T-helper 2 cell treated with Interferon-gamma antibody and Interleukin-4, amounts not matched to agents 5 μg/mL and 100 μg/mL, for 36 hours (primary cell): Measurements from ENCODE around the gene ITSN2.

Experiments
- DNase-seq: peaks from one replicate; pipeline ENCODE4 v3.0.0; 2021; ENCODE audit warnings: low spot score
- H3K27ac Mint-ChIP-seq: one replicate; pipeline ENCODE4 v1.8.0; 2021; ENCODE audit warnings: mild to moderate bottlenecking, mixed read lengths
- H3K27me3 Mint-ChIP-seq: one replicate; pipeline ENCODE4 v1.8.0; 2021; ENCODE audit warnings: low read depth, mixed read lengths
- H3K36me3 Mint-ChIP-seq: one replicate; pipeline ENCODE4 v1.8.0; 2021; ENCODE audit warnings: low read depth, mixed read lengths
- H3K4me1 Mint-ChIP-seq: one replicate; pipeline ENCODE4 v1.8.0; 2021; ENCODE audit warnings: low read depth, mixed read lengths
- H3K4me3 Mint-ChIP-seq: one replicate; pipeline ENCODE4 v1.8.0; 2022; ENCODE audit warnings: mild to moderate bottlenecking, moderate library complexity, mixed read lengths
- H3K9me3 Mint-ChIP-seq: one replicate; pipeline ENCODE4 v1.8.0; 2021; ENCODE audit warnings: mixed read lengths

ITSN2 gene

GRCh38 chr2:24174851-24175277 is 185.5 kb downstream of the ITSN2 start, which contains the start of gene FAM228A:
Gene FAM228A, plus strand, starts transcription at chr2:24175053. Its CDS starts 428 bp downstream, at chr2:24175481.
- Mint-ChIP-seq H3K4me3 (no peak within 1 kb of the TSS), H3K4me1 (peaks cover 4% of the 10 kb centered on the region), H3K9me3 (no peaks in the 10 kb centered on the region), H3K27me3 (peaks cover 10% of the 10 kb centered on the region), H3K27ac (no peak within 1 kb of the TSS), H3K36me3 (no peaks in the 10 kb centered on the region)
- no peak for DNase-seq

GRCh38 chr2:24169023-24169422 is 191.3 kb downstream of the ITSN2 start:
- Mint-ChIP-seq H3K27me3 (peaks cover 6% of the 10 kb centered on the region), H3K4me1 (no peaks in the 10 kb centered on the region), H3K36me3 (no peaks in the 10 kb centered on the region), H3K9me3 (no peaks in the 10 kb centered on the region), H3K27ac (no peak overlapping the region), H3K4me3 (no peak overlapping the region)
- DNase-seq = no peak

- Mint-ChIP-seq H3K4me3 (no peak overlapping the region), H3K27me3 (peaks cover 3% of the 10 kb centered on the region), H3K4me1 (no peaks in the 10 kb centered on the region), H3K27ac (no peak overlapping the region), H3K36me3 (no peaks in the 10 kb centered on the region), H3K9me3 (peaks cover 4% of the 10 kb centered on the region)
- DNase-seq = peak; percentile 15
These were observed 195.8 kb downstream of the ITSN2 start for GRCh38 chr2:24164416-24164973.

- Mint-ChIP-seq H3K36me3 (no peaks in the 10 kb centered on the region), H3K4me1 (no peaks in the 10 kb centered on the region), H3K4me3 (no peak overlapping the region), H3K27me3 (peaks cover 3% of the 10 kb centered on the region), H3K9me3 (peaks cover 4% of the 10 kb centered on the region), H3K27ac (no peak overlapping the region)
- DNase-seq = no peak
These were observed 196.7 kb downstream of the ITSN2 start for GRCh38 chr2:24163601-24164000.

GRCh38 chr2:24163186-24163585 is 197.2 kb downstream of the ITSN2 start:
- H3K27ac Mint-ChIP-seq = no peak overlapping the region
- H3K4me3 Mint-ChIP-seq = no peak overlapping the region
- H3K9me3 Mint-ChIP-seq = peaks cover 4% of the 10 kb centered on the region
- H3K36me3 Mint-ChIP-seq = no peaks in the 10 kb centered on the region
- no peak for DNase-seq
- H3K4me1 Mint-ChIP-seq = no peaks in the 10 kb centered on the region
- H3K27me3 Mint-ChIP-seq = peaks cover 3% of the 10 kb centered on the region

GRCh38 chr2:24162494-24162893 is 197.8 kb downstream of the ITSN2 start:
- H3K36me3 Mint-ChIP-seq = no peaks in the 10 kb centered on the region
- no peak overlapping the region for H3K27ac Mint-ChIP-seq
- no peak for DNase-seq
- peaks cover 4% of the 10 kb centered on the region for H3K9me3 Mint-ChIP-seq
- H3K4me3 Mint-ChIP-seq = no peak overlapping the region
- peaks cover 3% of the 10 kb centered on the region for H3K27me3 Mint-ChIP-seq
- H3K4me1 Mint-ChIP-seq = no peaks in the 10 kb centered on the region

GRCh38 chr2:24160761-24161160 is 199.6 kb downstream of the ITSN2 start:
- DNase-seq = no peak
- no peak overlapping the region for H3K4me3 Mint-ChIP-seq

GRCh38 chr2:24159708-24160107 is 200.6 kb downstream of the ITSN2 start:
- DNase-seq = no peak
- Mint-ChIP-seq H3K4me1 (no peaks in the 10 kb centered on the region), H3K9me3 (peaks cover 4% of the 10 kb centered on the region), H3K4me3 (no peak overlapping the region), H3K27ac (no peak overlapping the region), H3K36me3 (no peaks in the 10 kb centered on the region), H3K27me3 (peaks cover 3% of the 10 kb centered on the region)

More at GRCh38 chr2:24160761-24161160, 199.6 kb downstream of the ITSN2 start:
- H3K4me1 Mint-ChIP-seq = no peaks in the 10 kb centered on the region
- peaks cover 4% of the 10 kb centered on the region for H3K9me3 Mint-ChIP-seq
- H3K36me3 Mint-ChIP-seq = no peaks in the 10 kb centered on the region
- no peak overlapping the region for H3K27ac Mint-ChIP-seq
- H3K27me3 Mint-ChIP-seq = peaks cover 3% of the 10 kb centered on the region

- DNase-seq = no peak
- Mint-ChIP-seq H3K4me1 (no peaks in the 10 kb centered on the region), H3K9me3 (peaks cover 4% of the 10 kb centered on the region), H3K27me3 (peaks cover 3% of the 10 kb centered on the region), H3K36me3 (no peaks in the 10 kb centered on the region), H3K4me3 (no peak overlapping the region), H3K27ac (no peak overlapping the region)
These were observed 202.2 kb downstream of the ITSN2 start for GRCh38 chr2:24158131-24158530.

GRCh38 chr2:24153478-24153877 is 206.9 kb downstream of the ITSN2 start:
- Mint-ChIP-seq H3K4me1 (no peaks in the 10 kb centered on the region), H3K27ac (no peak overlapping the region), H3K9me3 (peaks cover 7% of the 10 kb centered on the region), H3K36me3 (peaks cover 2% of the 10 kb centered on the region), H3K27me3 (no peaks in the 10 kb centered on the region), H3K4me3 (no peak overlapping the region)
- no peak for DNase-seq
